SK-N-SH treated with all-trans-retinoic acid at 6 μM for 48 hours (cell line): Measurements from ENCODE around the gene MRPS16.

ENCODE experiments used
- ARNTL ChIP-seq: fragments of 450-650 bp; formaldehyde crosslinking; IDR thresholded peaks from 2 replicates; pipeline ENCODE4 v1.5.0; 2020; ENCODE audit warnings: low read depth, mild to moderate bottlenecking, moderate library complexity, borderline replicate concordance
- POU6F1 ChIP-seq: fragments of 250-450 bp; sonication (Bioruptor Pico); IDR thresholded peaks from 2 replicates; pipeline ENCODE4 v1.8.0; 2021; ENCODE audit warnings: low read depth, mild to moderate bottlenecking, moderate library complexity, borderline replicate concordance
- SNAI2 ChIP-seq: fragments of 250-450 bp; sonication (Bioruptor Pico); IDR thresholded peaks from 2 replicates; pipeline ENCODE4 v1.5.0; 2020; ENCODE audit warnings: mild to moderate bottlenecking, moderate library complexity
- ZFP30 ChIP-seq: fragments of 450-650 bp; formaldehyde crosslinking; IDR thresholded peaks from 2 replicates; pipeline ENCODE4 v1.5.0; 2022; ENCODE audit warnings: mild to moderate bottlenecking, moderate library complexity
- TF ChIP-seq, protein P1 (sequence below): fragments of 250-450 bp; sonication (Bioruptor Pico); IDR thresholded peaks from 2 replicates; pipeline ENCODE4 v1.8.0; 2020; ENCODE audit warnings: mild to moderate bottlenecking, moderate library complexity, borderline replicate concordance

GRCh38 chr10:73239908-73240307, 12.5 kb downstream of the MRPS16 start:
- TF ChIP-seq, protein P1, sequence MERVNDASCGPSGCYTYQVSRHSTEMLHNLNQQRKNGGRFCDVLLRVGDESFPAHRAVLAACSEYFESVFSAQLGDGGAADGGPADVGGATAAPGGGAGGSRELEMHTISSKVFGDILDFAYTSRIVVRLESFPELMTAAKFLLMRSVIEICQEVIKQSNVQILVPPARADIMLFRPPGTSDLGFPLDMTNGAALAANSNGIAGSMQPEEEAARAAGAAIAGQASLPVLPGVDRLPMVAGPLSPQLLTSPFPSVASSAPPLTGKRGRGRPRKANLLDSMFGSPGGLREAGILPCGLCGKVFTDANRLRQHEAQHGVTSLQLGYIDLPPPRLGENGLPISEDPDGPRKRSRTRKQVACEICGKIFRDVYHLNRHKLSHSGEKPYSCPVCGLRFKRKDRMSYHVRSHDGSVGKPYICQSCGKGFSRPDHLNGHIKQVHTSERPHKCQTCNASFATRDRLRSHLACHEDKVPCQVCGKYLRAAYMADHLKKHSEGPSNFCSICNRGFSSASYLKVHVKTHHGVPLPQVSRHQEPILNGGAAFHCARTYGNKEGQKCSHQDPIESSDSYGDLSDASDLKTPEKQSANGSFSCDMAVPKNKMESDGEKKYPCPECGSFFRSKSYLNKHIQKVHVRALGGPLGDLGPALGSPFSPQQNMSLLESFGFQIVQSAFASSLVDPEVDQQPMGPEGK (CRISPR knock-in tag), result no peak
- TF ChIP-seq POU6F1 (CRISPR knock-in tag) (no peak), ZFP30 (no peak), ARNTL (CRISPR knock-in tag) (no peak), SNAI2 (no peak)
